ENCODE data around the gene DR1. TPM values are rescaled to one million over a fixed set of nuclear protein-coding genes. Genes with fewer than 3 reads are reported as not detected.

Gene DR1
- total RNA-seq, 2 experiments from 2014 or later, result 71.3 to 79.2 TPM

DNA sequence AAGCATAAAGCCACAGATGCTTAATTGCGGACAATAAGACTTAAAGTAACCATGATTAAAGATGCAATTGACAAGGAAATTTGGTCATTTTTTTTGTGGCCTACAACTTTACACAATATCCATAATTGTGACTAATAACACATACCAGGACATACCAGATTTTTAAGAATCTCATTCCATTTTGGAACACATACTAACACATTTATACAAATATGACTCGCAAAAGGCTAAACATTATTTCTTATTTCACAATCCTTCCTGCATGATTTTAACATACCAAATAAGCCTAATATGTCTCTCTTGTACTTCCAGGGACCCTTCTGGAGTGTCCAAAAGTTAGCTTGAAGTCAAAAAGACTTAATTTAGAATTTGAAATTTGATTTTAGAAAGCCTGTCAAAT, 48.8 kb downstream of the DR1 start:
- TF ChIP-seq, protein P1, sequence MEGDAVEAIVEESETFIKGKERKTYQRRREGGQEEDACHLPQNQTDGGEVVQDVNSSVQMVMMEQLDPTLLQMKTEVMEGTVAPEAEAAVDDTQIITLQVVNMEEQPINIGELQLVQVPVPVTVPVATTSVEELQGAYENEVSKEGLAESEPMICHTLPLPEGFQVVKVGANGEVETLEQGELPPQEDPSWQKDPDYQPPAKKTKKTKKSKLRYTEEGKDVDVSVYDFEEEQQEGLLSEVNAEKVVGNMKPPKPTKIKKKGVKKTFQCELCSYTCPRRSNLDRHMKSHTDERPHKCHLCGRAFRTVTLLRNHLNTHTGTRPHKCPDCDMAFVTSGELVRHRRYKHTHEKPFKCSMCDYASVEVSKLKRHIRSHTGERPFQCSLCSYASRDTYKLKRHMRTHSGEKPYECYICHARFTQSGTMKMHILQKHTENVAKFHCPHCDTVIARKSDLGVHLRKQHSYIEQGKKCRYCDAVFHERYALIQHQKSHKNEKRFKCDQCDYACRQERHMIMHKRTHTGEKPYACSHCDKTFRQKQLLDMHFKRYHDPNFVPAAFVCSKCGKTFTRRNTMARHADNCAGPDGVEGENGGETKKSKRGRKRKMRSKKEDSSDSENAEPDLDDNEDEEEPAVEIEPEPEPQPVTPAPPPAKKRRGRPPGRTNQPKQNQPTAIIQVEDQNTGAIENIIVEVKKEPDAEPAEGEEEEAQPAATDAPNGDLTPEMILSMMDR (IDR thresholded peaks at IDR 0.05), result no peak
- ATAC-seq (no peak), DNase-seq (no peak)
- Mint-ChIP-seq H3K4me3 (no peak overlapping the region), H3K36me3 (ENCODE audit: low read depth) (no peaks in the 10 kb centered on the region), H3K27me3 (peaks cover 1% of the 10 kb centered on the region), H3K4me1 (ENCODE audit: low read depth) (no peaks in the 10 kb centered on the region), H3K27ac (no peak overlapping the region), H3K9me3 (no peaks in the 10 kb centered on the region)
- ChIA-PET CTCF (interaction anchor here (1.3 kb wide), 1 partner anchor 90 kb away, joined by 4 read pairs; no protein-coding TSS in a partner anchor), POLR2A (no interaction called here)
- intact Hi-C loops (cut with micrococcal nuclease), result no loop called here

GRCh38 chr1:93395195-93395594, 49.5 kb downstream of the DR1 start:
- H3K4me3 Mint-ChIP-seq, result no peak overlapping the region
- H3K4me1 Mint-ChIP-seq (ENCODE audit: low read depth), result no peaks in the 10 kb centered on the region
- ATAC-seq (no peak), DNase-seq (no peak)
- no peaks in the 10 kb centered on the region for H3K27me3 Mint-ChIP-seq
- TF ChIP-seq, protein P1 (IDR thresholded peaks at IDR 0.05), result no peak
- H3K27ac Mint-ChIP-seq, result no peak overlapping the region
- no peaks in the 10 kb centered on the region for H3K9me3 Mint-ChIP-seq
- H3K36me3 Mint-ChIP-seq (ENCODE audit: low read depth), result no peaks in the 10 kb centered on the region
- intact Hi-C loops (cut with micrococcal nuclease), result no loop called here
- ChIA-PET POLR2A (no interaction called here), CTCF (interaction anchor here (1.3 kb wide), 1 partner anchor 91 kb away, joined by 4 read pairs; no protein-coding TSS in a partner anchor)

- H3K4me1 Mint-ChIP-seq (ENCODE audit: low read depth), result no peaks in the 10 kb centered on the region
- no peaks in the 10 kb centered on the region for H3K9me3 Mint-ChIP-seq
- H3K36me3 Mint-ChIP-seq (ENCODE audit: low read depth), result no peaks in the 10 kb centered on the region
- ATAC-seq (no peak), DNase-seq (no peak)
- no peaks in the 10 kb centered on the region for H3K27me3 Mint-ChIP-seq
- intact Hi-C loops (cut with micrococcal nuclease), result no loop called here
- TF ChIP-seq, protein P1 (IDR thresholded peaks at IDR 0.05), result no peak
- no peak overlapping the region for H3K27ac Mint-ChIP-seq
- no peak overlapping the region for H3K4me3 Mint-ChIP-seq
- CTCF ChIA-PET, result interaction anchor here (1.0 kb wide), 1 partner anchor 406 kb away, joined by 3 read pairs; no protein-coding TSS in a partner anchor
- POLR2A ChIA-PET, result no interaction called here
Observed at GRCh38 chr1:93399781-93400180, 54.1 kb downstream of the DR1 start.

- Mint-ChIP-seq H3K9me3 (no peaks in the 10 kb centered on the region), H3K27me3 (peaks cover 6% of the 10 kb centered on the region), H3K4me3 (no peak overlapping the region), H3K27ac (no peak overlapping the region), H3K36me3 (ENCODE audit: low read depth) (no peaks in the 10 kb centered on the region), H3K4me1 (ENCODE audit: low read depth) (no peaks in the 10 kb centered on the region)
- POLR2A ChIA-PET, result no interaction called here
- ATAC-seq (no peak), DNase-seq (no peak)
- CTCF ChIA-PET, result no interaction called here
- TF ChIP-seq, protein P1 (IDR thresholded peaks at IDR 0.05), result no peak
- intact Hi-C loops (cut with micrococcal nuclease), result no loop called here
Observed at GRCh38 chr1:93408203-93408602, 62.5 kb downstream of the DR1 start.

GRCh38 chr1:93411000-93411399, 65.3 kb downstream of the DR1 start:
- no peaks in the 10 kb centered on the region for H3K4me1 Mint-ChIP-seq (ENCODE audit: low read depth)
- DNase-seq (no peak), ATAC-seq (no peak)
- no peaks in the 10 kb centered on the region for H3K9me3 Mint-ChIP-seq
- CTCF ChIA-PET, result no interaction called here
- no peaks in the 10 kb centered on the region for H3K36me3 Mint-ChIP-seq (ENCODE audit: low read depth)
- intact Hi-C loops (cut with micrococcal nuclease), result no loop called here
- POLR2A ChIA-PET, result no interaction called here
- H3K4me3 Mint-ChIP-seq, result no peak overlapping the region
- TF ChIP-seq, protein P1 (IDR thresholded peaks at IDR 0.05), result no peak
- H3K27me3 Mint-ChIP-seq, result peaks cover 9% of the 10 kb centered on the region
- H3K27ac Mint-ChIP-seq, result no peak overlapping the region

Measured in activated CD8-positive, alpha-beta T cell treated with anti-CD3 and anti-CD28 coated beads for 36 hours (primary cell).